Measurements from ENCODE around the gene CRYZ.
"Not testable (repeated sequence)": the region's sequence is repeated elsewhere in the genome, so short reads cannot be mapped to it uniquely, and the experiment has no call there.

CRYZ gene

DNA sequence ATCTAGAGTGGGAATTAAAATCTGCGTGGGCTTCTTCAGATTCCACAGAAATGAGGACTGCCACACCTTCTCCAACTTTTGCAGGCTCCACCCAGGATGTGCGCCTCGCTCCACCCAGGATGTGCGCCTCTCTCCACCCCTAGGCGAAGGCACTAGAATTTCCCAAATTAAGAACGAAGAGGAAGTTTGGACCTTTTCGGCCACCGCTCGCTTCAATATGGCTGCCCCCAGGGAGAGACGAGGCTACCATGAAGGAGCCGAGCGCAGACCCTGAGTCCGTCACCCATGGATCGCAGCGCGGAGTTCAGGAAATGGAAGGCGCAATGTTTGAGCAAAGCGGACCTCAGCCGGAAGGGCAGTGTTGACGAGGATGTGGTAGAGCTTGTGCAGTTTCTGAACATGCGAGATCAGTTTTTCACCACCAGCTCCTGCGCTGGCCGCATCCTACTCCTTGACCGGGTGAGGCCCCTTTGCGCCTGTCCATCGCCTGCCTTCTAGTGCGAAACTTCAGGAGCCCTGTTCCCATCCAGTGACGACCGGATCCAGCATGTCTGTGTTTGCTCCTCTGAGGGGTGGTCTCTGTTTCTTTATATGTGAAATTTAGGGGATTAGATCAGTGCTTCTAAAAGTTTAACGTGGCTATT is at the start of gene CRYZ, which contains the start of gene TYW3:
Gene CRYZ (minus strand): TSS at position 91 of the 644 bp plus-strand sequence. CDS start 8,229 bp downstream, outside the sequence.
Gene TYW3 (plus strand): TSS at position 193 of the 644 bp plus-strand sequence. CDS start 93 bp downstream, at position 286.
- DNase-seq: peak; percentile 93

DNA sequence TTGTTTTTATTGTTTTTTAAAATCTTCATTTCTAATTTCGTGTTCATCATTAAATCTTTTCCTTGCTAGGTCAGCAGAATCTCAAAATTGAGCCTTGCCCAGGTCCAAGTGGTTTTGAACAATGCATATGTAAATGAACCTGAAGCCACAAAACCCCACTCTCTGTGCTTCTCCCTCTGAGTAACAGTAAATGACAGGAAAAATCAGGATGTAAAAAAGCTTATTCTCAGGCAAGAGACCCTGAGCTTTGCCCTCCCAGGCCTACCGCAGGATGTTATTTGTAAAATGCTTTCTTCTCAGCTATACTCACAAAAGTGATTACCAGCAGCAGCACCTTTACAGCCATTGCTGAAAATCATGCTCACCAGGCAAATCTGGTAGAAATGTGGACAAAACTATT is 47.7 kb upstream of the CRYZ start:
- DNase-seq: no peak

DNA sequence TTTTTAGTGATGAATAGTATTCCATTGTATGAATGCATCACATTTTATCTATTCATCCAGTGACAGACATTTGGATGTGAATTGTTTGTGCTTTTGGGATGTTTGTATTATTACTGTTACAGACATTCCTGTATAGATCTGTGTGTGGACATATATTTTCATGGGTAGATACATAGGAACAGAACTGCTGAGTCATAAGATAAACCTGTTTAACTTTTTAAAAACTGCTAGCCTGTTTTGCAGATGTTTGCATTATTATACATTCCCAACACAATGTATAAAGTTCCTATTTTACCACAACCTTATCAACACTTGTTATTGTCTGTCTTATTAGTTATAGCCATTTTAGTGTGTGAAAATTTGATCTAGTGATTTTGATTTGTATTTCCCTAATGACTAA is 46.9 kb upstream of the CRYZ start:
- no peak for DNase-seq

- no peak for DNase-seq
Observed at GRCh38 chr1:74777525-74777924, 44.7 kb upstream of the CRYZ start.

- DNase-seq: no peak
Observed at GRCh38 chr1:74775735-74776134, 42.9 kb upstream of the CRYZ start.

- no peak for DNase-seq
Observed at GRCh38 chr1:74773582-74773981, 40.7 kb upstream of the CRYZ start.

- no peak for DNase-seq
Observed at GRCh38 chr1:74772945-74773344, 40.1 kb upstream of the CRYZ start.

DNA sequence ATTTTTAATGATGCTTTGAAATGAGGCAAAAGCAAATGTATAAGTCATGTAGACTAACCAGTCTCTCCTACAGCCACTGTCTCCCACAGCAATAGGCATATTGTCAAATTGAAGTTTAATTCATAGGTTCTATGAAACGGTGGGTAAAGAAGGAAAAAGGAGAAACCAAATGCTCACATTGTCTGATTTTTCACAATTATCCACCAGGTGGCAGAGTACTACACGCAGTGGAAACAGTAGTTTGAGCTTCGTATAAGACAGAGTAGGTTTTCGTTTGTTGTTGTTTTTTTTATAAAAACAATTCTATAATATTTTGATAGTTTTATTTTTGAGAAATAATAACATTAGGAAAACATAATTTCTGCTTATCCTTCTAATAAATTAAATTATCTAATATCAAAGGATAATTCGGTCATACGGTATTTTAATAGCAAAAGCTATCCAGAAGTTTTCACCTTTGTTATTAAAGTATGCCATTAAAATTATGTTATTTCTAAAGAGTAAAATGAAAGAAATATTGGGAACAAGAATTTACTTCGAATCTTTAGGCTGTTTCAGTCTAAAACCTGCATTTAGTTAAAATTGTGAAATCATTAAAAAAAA is 39.2 kb upstream of the CRYZ start:
- DNase-seq: peak; percentile 30

DNA sequence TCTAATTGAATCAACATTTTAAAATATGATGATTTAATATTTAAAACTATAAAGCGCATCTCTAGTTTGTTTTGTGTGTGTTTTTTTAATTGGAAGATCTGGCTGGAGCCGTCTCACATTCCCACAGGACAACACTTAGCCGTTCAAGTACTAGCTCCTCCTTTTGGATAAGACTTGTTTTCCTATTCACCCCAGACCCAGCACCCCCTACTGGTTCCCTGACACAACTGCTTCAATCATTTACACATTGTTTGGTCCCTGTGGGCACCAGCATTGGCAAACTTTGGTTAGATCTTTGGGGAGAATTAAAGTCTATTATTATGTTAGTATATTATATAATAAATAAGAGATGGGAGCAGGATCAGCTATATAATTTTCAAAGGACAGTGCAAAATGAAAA is 34.6 kb upstream of the CRYZ start:
- no peak for DNase-seq

DNA sequence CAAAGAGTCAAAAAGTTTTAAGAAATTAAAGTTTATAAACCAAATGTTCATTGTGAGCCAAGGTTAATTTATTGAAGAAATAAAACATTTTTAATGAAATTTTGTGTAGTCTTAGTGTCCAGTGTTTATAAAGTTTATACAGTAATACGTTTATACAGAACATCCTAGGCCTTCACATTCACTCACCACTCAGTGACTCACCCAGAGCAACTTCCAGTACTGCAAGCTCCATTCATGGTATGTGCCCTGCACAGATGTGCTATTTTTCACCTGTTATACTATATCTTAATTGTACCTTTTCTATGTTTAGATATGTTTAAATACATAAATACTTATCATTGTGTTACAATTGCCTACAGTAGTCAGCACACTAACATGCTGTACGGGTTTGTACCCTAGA is 33.7 kb upstream of the CRYZ start:
- no peak for DNase-seq

DNA sequence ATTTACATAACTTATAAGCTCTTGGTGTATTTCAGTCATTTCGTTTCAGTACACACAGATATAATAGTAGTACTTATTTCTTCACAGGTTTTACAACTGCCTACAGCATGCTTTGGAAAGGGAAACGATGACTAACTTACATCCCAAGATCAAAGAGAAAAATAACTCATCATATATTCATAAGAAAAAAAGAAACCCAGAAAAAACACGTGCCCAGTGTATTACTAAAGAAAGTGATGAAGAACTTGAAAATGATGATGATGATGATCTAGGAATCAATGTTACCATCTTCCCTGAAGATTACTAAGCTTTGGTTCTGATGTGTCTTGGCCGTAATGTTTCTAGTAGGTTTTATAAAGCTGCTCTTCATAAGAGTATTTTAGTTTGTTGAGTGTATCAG is 31.0 kb upstream of the CRYZ start:
- DNase-seq: no peak

GRCh38 chr1:74756650-74757049 is 23.8 kb upstream of the CRYZ start:
- not testable (repeated sequence) for DNase-seq

GRCh38 chr1:74755475-74755874 is 22.6 kb upstream of the CRYZ start:
- no peak for DNase-seq

DNA sequence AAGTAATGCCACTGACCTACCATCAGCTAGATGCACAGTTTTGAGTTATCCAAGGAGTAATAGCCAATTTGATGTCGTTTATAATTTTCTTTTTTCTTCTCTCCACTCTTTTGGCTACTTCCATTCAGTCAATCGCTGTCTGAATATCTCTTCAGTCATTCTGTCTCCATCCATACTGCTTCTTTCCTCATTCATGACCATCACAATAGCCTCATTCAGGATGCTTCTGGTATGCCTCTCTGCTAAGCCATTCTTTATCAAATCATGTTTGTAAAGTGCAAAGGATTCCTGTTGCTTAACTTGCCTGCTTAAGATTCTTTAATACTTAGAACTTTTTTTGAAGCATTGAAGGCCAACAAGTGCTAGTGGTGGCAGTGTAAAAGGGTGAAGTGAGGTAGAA is 20.3 kb upstream of the CRYZ start:
- DNase-seq: no peak

GRCh38 chr1:74748960-74749359 is 16.1 kb upstream of the CRYZ start:
- no peak for DNase-seq

DNA sequence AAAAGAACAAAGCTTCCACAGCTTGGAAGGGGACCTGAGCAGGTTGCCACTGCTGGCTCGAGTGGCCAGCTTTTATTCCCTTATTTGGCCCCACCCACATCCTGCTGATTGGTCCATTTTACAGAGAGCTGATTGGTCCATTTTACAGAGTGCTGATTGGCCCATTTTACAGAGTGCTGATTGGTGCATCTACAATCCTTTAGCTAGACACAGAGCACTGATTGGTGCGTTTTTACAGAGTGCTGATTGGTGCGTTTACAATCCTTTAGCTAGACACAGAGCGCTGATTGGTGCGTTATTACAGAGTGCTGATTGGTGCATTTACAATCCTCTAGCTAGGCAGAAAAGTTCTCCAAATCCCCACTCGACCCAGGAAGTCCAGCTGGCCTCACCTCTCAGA is 12.4 kb upstream of the CRYZ start:
- not testable (repeated sequence) for DNase-seq

- not testable (repeated sequence) for DNase-seq
Observed at GRCh38 chr1:74740307-74740980, 7.6 kb upstream of the CRYZ start.

DNA sequence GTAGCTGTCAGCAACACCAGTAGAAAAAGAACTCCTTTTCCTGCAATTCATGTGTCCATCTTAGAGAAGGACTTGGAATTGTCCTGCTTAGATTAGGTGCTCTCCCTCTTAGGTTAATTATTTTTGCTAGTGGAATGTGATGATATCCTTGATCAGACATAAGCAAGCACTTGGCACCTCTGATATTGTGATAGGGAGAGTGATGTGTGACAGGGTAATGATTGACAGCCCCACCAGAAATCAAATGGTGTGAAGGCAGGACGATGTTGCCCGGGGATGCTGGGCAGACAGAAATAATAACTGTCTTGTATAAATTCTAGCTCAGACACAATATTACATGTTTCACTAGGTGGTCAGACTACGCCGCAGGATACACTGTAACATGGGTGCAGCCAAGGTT is 4.5 kb upstream of the CRYZ start:
- DNase-seq: no peak

DNA sequence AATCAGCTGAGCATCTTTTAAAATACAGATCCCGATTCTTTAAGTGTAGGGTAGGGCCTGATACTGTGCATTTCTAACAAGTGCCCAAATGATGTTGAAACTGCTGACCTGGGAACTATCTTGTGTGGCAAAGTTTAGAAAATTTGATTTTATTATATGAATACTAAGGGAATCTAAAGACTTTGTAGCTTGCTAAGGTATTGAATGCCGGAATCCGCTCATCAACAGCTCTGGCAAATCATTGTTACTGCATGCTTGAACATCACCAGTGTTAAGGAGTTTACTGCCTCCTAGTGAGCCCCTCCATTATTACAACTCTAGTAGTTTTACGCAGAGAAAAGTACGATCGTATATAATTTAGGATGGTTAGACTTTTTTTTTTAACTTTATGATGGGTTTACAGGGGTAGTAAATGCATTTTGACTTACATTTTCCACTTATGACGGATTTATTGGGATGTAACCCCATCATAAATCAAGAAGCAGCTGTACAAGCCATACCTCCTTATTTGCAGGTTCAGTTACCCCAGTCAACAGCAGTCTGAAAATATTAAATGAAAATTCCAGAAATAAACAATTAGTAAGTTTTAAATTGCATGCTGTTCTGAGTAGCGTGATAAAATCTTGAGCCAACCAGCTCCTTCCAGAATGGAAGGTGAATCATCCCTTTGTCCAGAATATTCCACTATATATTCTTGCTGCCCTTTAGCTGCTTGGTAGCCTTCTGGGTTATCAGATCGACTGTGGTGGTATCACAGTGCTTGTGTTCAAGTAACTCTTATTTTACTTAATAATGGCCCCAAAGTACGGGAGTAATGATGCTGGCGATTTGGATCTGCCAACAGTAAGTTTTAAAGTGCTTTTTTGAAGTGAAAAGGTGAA is 994 bp upstream of the CRYZ start:
- peak; percentile 59 for DNase-seq

GRCh38 chr1:74732071-74732946 is 541 bp downstream of the CRYZ start:
- DNase-seq: not testable (repeated sequence)

DNA sequence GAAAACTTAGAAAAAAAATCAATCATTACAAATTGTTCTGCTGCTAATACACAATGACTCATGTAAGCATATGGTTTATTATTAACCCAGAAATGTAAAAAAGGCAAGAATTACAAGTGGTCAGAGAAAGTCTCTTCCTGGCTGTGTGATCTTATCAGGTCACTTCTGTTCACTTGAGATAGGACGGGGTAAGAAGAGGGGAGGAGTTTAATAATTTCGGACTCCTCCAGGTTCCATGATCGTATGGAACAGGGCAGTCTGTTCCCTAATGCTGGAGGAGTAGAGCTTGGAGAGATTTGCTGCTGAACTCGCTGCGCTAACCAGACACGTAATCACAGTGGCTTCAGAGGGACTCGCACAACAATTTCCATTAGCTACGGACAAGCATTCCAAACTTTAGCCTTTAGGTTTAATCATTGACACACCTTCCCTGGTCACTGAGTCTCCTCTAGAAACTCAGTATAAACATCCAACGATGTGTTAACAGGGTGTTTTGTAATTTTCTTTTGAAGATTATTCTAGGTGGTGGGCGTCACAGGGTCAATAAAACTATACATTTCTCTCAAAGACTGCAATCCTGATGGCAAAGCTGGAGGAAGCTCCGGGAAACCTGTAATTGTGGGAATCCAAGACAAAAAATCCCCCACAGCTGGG is 1.3 kb downstream of the CRYZ start:
- DNase-seq: no peak

Measured in NCI-H2171 (cell line).